PC-3 (cell line): ENCODE results near the gene SAMD4A.

Experiments
- EZH2 ChIP-seq: fragments of 300-600 bp; sonication (generic); IDR thresholded peaks from one replicate; pipeline ENCODE4 v1.6.1; 2017; ENCODE audit warnings: antibody characterized with exemption, mild to moderate bottlenecking, low read length; ENCODE audit not compliant: unreplicated experiment
- TF ChIP-seq, protein P1 (sequence below): fragments of 300-600 bp; sonication (generic); conservative IDR thresholded peaks from 2 replicates; pipeline ENCODE4 v1.5.1; 2017; ENCODE audit warnings: antibody characterized with exemption, low read depth, mild to moderate bottlenecking, low read length

GRCh38 chr14:54547583-54547982 lies 19.3 kb upstream of the SAMD4A start:
- TF ChIP-seq EZH2, result no peak
- TF ChIP-seq, protein P1, sequence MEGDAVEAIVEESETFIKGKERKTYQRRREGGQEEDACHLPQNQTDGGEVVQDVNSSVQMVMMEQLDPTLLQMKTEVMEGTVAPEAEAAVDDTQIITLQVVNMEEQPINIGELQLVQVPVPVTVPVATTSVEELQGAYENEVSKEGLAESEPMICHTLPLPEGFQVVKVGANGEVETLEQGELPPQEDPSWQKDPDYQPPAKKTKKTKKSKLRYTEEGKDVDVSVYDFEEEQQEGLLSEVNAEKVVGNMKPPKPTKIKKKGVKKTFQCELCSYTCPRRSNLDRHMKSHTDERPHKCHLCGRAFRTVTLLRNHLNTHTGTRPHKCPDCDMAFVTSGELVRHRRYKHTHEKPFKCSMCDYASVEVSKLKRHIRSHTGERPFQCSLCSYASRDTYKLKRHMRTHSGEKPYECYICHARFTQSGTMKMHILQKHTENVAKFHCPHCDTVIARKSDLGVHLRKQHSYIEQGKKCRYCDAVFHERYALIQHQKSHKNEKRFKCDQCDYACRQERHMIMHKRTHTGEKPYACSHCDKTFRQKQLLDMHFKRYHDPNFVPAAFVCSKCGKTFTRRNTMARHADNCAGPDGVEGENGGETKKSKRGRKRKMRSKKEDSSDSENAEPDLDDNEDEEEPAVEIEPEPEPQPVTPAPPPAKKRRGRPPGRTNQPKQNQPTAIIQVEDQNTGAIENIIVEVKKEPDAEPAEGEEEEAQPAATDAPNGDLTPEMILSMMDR, result no peak
